OCI-LY1 (cell line): ENCODE data around the gene SLC39A5.

Experiments
- CTCF ChIP-seq: fragments of 200-600 bp; sonication (generic), shearing (Covaris generic); IDR thresholded peaks from 2 replicates; pipeline ENCODE4 v1.5.1; 2017; ENCODE audit warnings: mild to moderate bottlenecking, antibody characterized with exemption, low read length, moderate library complexity, mixed read lengths
- EZH2 ChIP-seq: fragments of 200-600 bp; sonication (generic), shearing (Covaris generic); IDR thresholded peaks from 2 replicates; pipeline ENCODE4 v1.8.0; 2017; ENCODE audit warnings: borderline replicate concordance, mixed run types, mild to moderate bottlenecking, antibody characterized with exemption, low read length, moderate library complexity, mixed read lengths

GRCh38 chr12:56260921-56261320 lies 31.1 kb downstream of the SLC39A5 start:
- TF ChIP-seq CTCF: no peak
- TF ChIP-seq EZH2: no peak
